CD4-positive, alpha-beta memory T cell (primary cell): Measurements from ENCODE around the gene MSMB. TPM values are rescaled to one million over a fixed set of nuclear protein-coding genes. Genes with fewer than 3 reads are reported as not detected.
"Not testable (repeated sequence)": the region's sequence is repeated elsewhere in the genome, so short reads cannot be mapped to it uniquely, and the experiment has no call there.

ENCODE experiments used
- CTCF ChIA-PET: fragments of 350-600 bp; sonication (Branson Sonifier 250); formaldehyde crosslinking; loops from one replicate; lab custom pipeline; 2021; ENCODE audit warnings: inconsistent platforms; ENCODE audit not compliant: partially characterized antibody; lab: Charles Lee
- POLR2A ChIA-PET: fragments of 350-600 bp; sonication (Branson Sonifier 250); formaldehyde crosslinking; loops from one replicate; lab custom pipeline; 2021; ENCODE audit not compliant: partially characterized antibody; lab: Charles Lee
- DNase-seq, 5 donors: peaks; one replicate each; pipeline versions ENCODE4 v3.0.0 to v3.0.0-alpha.2; 2020 to 2022; ENCODE audit warnings: mixed read lengths in 1 of 5
- H3K27ac ChIP-seq: one replicate; pipeline ENCODE4 v1.7.0; 2013; ENCODE audit warnings: low read depth, low read length
- H3K27me3 ChIP-seq: 2 replicates; pipeline ENCODE4 v1.7.0; 2013; ENCODE audit warnings: mild to moderate bottlenecking, low read length, moderate library complexity; ENCODE audit not compliant: insufficient read depth
- H3K36me3 ChIP-seq: 2 replicates; pipeline ENCODE4 v1.7.0; 2013; ENCODE audit warnings: mild to moderate bottlenecking, low read length, moderate library complexity; ENCODE audit not compliant: insufficient read depth
- H3K4me1 ChIP-seq: 2 replicates; pipeline ENCODE4 v1.7.0; 2013; ENCODE audit warnings: mild to moderate bottlenecking, low read length, moderate library complexity; ENCODE audit not compliant: insufficient read depth
- H3K4me3 ChIP-seq, 2 donors: one replicate each; pipeline ENCODE4 v1.7.0; 2013; ENCODE audit warnings: low read length in 2 of 2, mild to moderate bottlenecking in 1 of 2
- H3K9me3 ChIP-seq, 2 donors: one replicate each; pipeline ENCODE4 v1.7.0; 2013; ENCODE audit warnings: low read length in 2 of 2, control low read depth in 1 of 2; ENCODE audit not compliant: control insufficient read depth in 1 of 2
- H3K27ac Mint-ChIP-seq, 7 donors: one replicate each; pipeline ENCODE4 v1.8.0; 2020 to 2021; ENCODE audit warnings: mixed read lengths in 7 of 7, mild to moderate bottlenecking in 6 of 7, inconsistent platforms in 3 of 7, moderate library complexity in 3 of 7
- H3K27me3 Mint-ChIP-seq, 2 donors: one replicate each; pipeline ENCODE4 v1.8.0; 2020 to 2021; ENCODE audit warnings: mixed read lengths in 2 of 2
- H3K36me3 Mint-ChIP-seq, 2 donors: one replicate each; pipeline ENCODE4 v1.8.0; 2020 to 2021; ENCODE audit warnings: mixed read lengths in 2 of 2, inconsistent platforms in 1 of 2, mild to moderate bottlenecking in 1 of 2
- H3K4me1 Mint-ChIP-seq, 4 donors: one replicate each; pipeline ENCODE4 v1.8.0; 2020 to 2021; ENCODE audit warnings: mixed read lengths in 4 of 4, mild to moderate bottlenecking in 1 of 4
- H3K4me3 Mint-ChIP-seq, 8 donors: one replicate each; pipeline ENCODE4 v1.8.0; 2020 to 2021; ENCODE audit warnings: mixed read lengths in 8 of 8, mild to moderate bottlenecking in 7 of 8, moderate library complexity in 6 of 8, inconsistent platforms in 3 of 8
- H3K9me3 Mint-ChIP-seq, 8 donors: one replicate each; pipeline ENCODE4 v1.8.0; 2020 to 2021; ENCODE audit warnings: mixed read lengths in 8 of 8, mild to moderate bottlenecking in 5 of 8, inconsistent platforms in 3 of 8, moderate library complexity in 1 of 8
- intact Hi-C: fragments of 100-400 bp; cut with micrococcal nuclease; formaldehyde crosslinking; loops from one replicate; pipeline ENCODE4 v1.15.1; 2023
- polyA plus RNA-seq, 2 donors: library from polyadenylated mRNA; unstranded; fragments of 300-500 nt; fragmentation: Illumina TruSeq; gene quantifications; one replicate each; pipeline ENCODE4 v1.2.3, GENCODE V29; 2021
- total RNA-seq, 2 experiments: library from RNA; stranded (reverse); gene quantifications; one replicate each; pipeline ENCODE4 v1.2.3, GENCODE V29; 2021

MSMB gene
- total and polyA plus RNA-seq, 4 experiments from 2014 or later: not detected

- no peaks in the 10 kb centered on the region for H3K36me3 ChIP-seq
- H3K9me3 Mint-ChIP-seq: peaks cover 0 to 2% (median 0%) of the 10 kb centered on the region in 8 donors
- no peak overlapping the region for H3K4me3 Mint-ChIP-seq
- intact Hi-C loops: no loop called here
- no peaks in the 10 kb centered on the region for H3K9me3 ChIP-seq
- H3K27ac ChIP-seq: no peak overlapping the region
- H3K27me3 Mint-ChIP-seq: no peaks in the 10 kb centered on the region
- ChIA-PET CTCF (interaction anchor here (1.2 kb wide), 1 partner anchor 40 kb away, joined by 4 read pairs; no protein-coding TSS in a partner anchor), POLR2A (interaction anchor here (1.6 to 1.9 kb wide), 2 partner anchors 22 to 25 kb away, joined by 4 to 9 read pairs; no protein-coding TSS in a partner anchor)
- H3K27me3 ChIP-seq: no peaks in the 10 kb centered on the region
- H3K4me3 ChIP-seq: no peak overlapping the region
- no peaks in the 10 kb centered on the region for H3K4me1 ChIP-seq
- no peaks in the 10 kb centered on the region for H3K36me3 Mint-ChIP-seq
- H3K27ac Mint-ChIP-seq: peak overlapping the region in 1 of 7 donors; percentile 5
- peaks cover 0 to 5% (median under 1%) of the 10 kb centered on the region in 4 donors for H3K4me1 Mint-ChIP-seq
- DNase-seq: no peak
These were observed 23.8 kb upstream of the MSMB start for GRCh38 chr10:46069771-46070463.

DNA sequence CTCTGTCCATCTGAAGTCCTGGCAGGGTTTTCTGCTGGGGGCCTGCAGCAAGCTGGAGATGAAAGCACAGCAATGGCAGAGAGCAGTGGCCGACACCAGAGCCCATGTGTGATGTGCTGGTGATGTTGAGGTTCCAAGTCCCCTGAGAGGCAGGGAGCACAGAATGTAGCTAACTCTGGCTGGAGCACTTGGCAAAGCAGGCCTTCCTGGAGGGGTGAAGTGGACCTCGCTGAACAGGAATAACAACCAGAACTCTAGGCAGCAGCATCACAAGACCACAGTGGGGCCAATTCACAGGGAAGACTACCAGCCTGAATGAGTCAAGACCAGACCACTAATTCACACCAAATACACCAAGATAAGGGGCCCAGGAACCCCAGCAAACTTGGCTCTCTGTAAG, 22.8 kb upstream of the MSMB start:
- H3K36me3 ChIP-seq: no peaks in the 10 kb centered on the region
- intact Hi-C loops: no loop called here
- Mint-ChIP-seq H3K27me3 (no peaks in the 10 kb centered on the region), H3K36me3 (no peaks in the 10 kb centered on the region), H3K4me1 (peaks cover 0 to 5% (median under 1%) of the 10 kb centered on the region in 4 donors), H3K4me3 (no peak overlapping the region), H3K27ac (no peak overlapping the region), H3K9me3 (peaks cover 0 to 2% (median 0%) of the 10 kb centered on the region in 8 donors)
- no peaks in the 10 kb centered on the region for H3K27me3 ChIP-seq
- no peak for DNase-seq
- H3K9me3 ChIP-seq: no peaks in the 10 kb centered on the region
- H3K27ac ChIP-seq: no peak overlapping the region
- no peaks in the 10 kb centered on the region for H3K4me1 ChIP-seq
- CTCF ChIA-PET: no interaction called here
- POLR2A ChIA-PET: interaction anchor here (1.4 kb wide), 1 partner anchor 9 kb away, joined by 3 read pairs; no protein-coding TSS in a partner anchor
- H3K4me3 ChIP-seq: no peak overlapping the region

GRCh38 chr10:46068117-46068516, 22.0 kb upstream of the MSMB start:
- no peak overlapping the region for H3K27ac Mint-ChIP-seq
- ChIA-PET POLR2A (interaction anchor here (1.4 kb wide), 1 partner anchor 9 kb away, joined by 3 read pairs; no protein-coding TSS in a partner anchor), CTCF (no interaction called here)
- no peaks in the 10 kb centered on the region for H3K27me3 Mint-ChIP-seq
- no peak overlapping the region for H3K4me3 Mint-ChIP-seq
- Histone ChIP-seq H3K4me3 (no peak overlapping the region), H3K36me3 (no peaks in the 10 kb centered on the region), H3K27me3 (no peaks in the 10 kb centered on the region), H3K4me1 (no peaks in the 10 kb centered on the region), H3K27ac (no peak overlapping the region), H3K9me3 (no peaks in the 10 kb centered on the region)
- no peak for DNase-seq
- H3K36me3 Mint-ChIP-seq: no peaks in the 10 kb centered on the region
- peaks cover 0 to 2% (median 0%) of the 10 kb centered on the region in 8 donors for H3K9me3 Mint-ChIP-seq
- intact Hi-C loops: no loop called here
- H3K4me1 Mint-ChIP-seq: peaks cover 0 to 5% (median under 1%) of the 10 kb centered on the region in 4 donors

- H3K27ac Mint-ChIP-seq: no peak overlapping the region
- Histone ChIP-seq H3K4me3 (no peak overlapping the region), H3K36me3 (no peaks in the 10 kb centered on the region), H3K9me3 (no peaks in the 10 kb centered on the region), H3K4me1 (no peaks in the 10 kb centered on the region), H3K27ac (no peak overlapping the region), H3K27me3 (no peaks in the 10 kb centered on the region)
- H3K4me3 Mint-ChIP-seq: no peak overlapping the region
- H3K9me3 Mint-ChIP-seq: peaks cover 0 to 2% (median 0%) of the 10 kb centered on the region in 8 donors
- H3K36me3 Mint-ChIP-seq: no peaks in the 10 kb centered on the region
- ChIA-PET POLR2A (no interaction called here), CTCF (no interaction called here)
- no peaks in the 10 kb centered on the region for H3K27me3 Mint-ChIP-seq
- peaks cover 0 to 1% (median 0%) of the 10 kb centered on the region in 4 donors for H3K4me1 Mint-ChIP-seq
- DNase-seq: no peak
- intact Hi-C loops: no loop called here
These were observed 18.3 kb upstream of the MSMB start for GRCh38 chr10:46064269-46064817.

- Mint-ChIP-seq H3K27ac (no peak overlapping the region), H3K4me3 (no peak overlapping the region), H3K27me3 (no peaks in the 10 kb centered on the region), H3K4me1 (no peaks in the 10 kb centered on the region), H3K36me3 (no peaks in the 10 kb centered on the region), H3K9me3 (peaks cover 0 to 3% (median 0%) of the 10 kb centered on the region in 8 donors)
- Histone ChIP-seq H3K4me3 (no peak overlapping the region), H3K27me3 (no peaks in the 10 kb centered on the region), H3K27ac (no peak overlapping the region), H3K4me1 (no peaks in the 10 kb centered on the region), H3K9me3 (no peaks in the 10 kb centered on the region), H3K36me3 (no peaks in the 10 kb centered on the region)
- intact Hi-C loops: no loop called here
- ChIA-PET POLR2A (no interaction called here), CTCF (interaction anchor here (0.7 kb wide), 1 partner anchor 34 kb away, joined by 3 read pairs; no protein-coding TSS in a partner anchor)
- DNase-seq: no peak
These were observed 16.8 kb upstream of the MSMB start for GRCh38 chr10:46062723-46063428.

- Histone ChIP-seq H3K4me3 (no peak overlapping the region), H3K9me3 (peaks cover 0 to 4% of the 10 kb centered on the region in 2 donors), H3K4me1 (no peaks in the 10 kb centered on the region), H3K27me3 (no peaks in the 10 kb centered on the region), H3K36me3 (no peaks in the 10 kb centered on the region), H3K27ac (no peak overlapping the region)
- intact Hi-C loops: no loop called here
- Mint-ChIP-seq H3K4me1 (no peaks in the 10 kb centered on the region), H3K27ac (no peak overlapping the region), H3K27me3 (peaks cover 0 to 3% of the 10 kb centered on the region in 2 donors), H3K4me3 (no peak overlapping the region), H3K9me3 (peaks cover 0 to 17% (median 10%) of the 10 kb centered on the region in 8 donors), H3K36me3 (peaks cover 0 to 8% of the 10 kb centered on the region in 2 donors)
- POLR2A ChIA-PET: no interaction called here
- DNase-seq: no peak
- CTCF ChIA-PET: no interaction called here
These were observed 14.6 kb upstream of the MSMB start for GRCh38 chr10:46060706-46061105.

DNA sequence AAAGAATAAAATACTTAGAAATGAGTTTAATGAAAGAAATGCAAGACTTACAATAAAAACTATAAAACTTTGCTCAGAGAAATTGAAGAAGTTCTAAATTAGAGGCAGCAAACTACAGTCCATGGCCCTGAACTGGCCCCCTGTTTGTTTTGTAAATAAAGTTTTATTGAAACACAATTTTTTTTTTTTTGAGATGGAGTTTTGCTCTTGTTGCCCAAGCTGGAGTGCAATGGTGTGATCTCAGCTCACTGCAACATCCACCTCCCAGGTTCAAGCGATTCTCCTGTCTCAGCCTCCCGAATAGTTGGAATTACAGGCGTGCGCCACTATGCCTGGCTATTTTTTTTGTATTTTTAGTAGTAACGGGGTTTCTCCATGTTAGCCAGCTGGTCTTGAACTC, 11.9 kb upstream of the MSMB start:
- DNase-seq, H3K36me3 Mint-ChIP-seq, intact Hi-C loops, H3K4me1 Mint-ChIP-seq, CTCF ChIA-PET, H3K4me1 ChIP-seq, POLR2A ChIA-PET, H3K27ac ChIP-seq, H3K27ac Mint-ChIP-seq, H3K27me3 ChIP-seq, H3K36me3 ChIP-seq, H3K4me3 ChIP-seq, H3K27me3 Mint-ChIP-seq, H3K4me3 Mint-ChIP-seq, H3K9me3 ChIP-seq: not testable (repeated sequence)
- peaks cover 0 to 17% (median 10%) of the 10 kb centered on the region in 8 donors for H3K9me3 Mint-ChIP-seq
